Breast epithelium (tissue), 4 donors: ENCODE results near the gene GIMAP5. TPM values are rescaled to one million over a fixed set of nuclear protein-coding genes. Genes with fewer than 3 reads are reported as not detected.

Experiments used
- DNase-seq, 2 donors: peaks; one replicate each; pipeline ENCODE4 v3.0.0-alpha.2; 2019; ENCODE audit warnings: low spot score in 2 of 2
- H3K27ac ChIP-seq, 2 donors: fragments of 200-600 bp; sonication (generic) in 1 of 2; one replicate each; pipeline ENCODE4 v1.5.1; 2016 to 2019; ENCODE audit warnings: mild to moderate bottlenecking in 1 of 2
- H3K27me3 ChIP-seq, 2 donors: fragments of 200-600 bp; sonication (generic) in 1 of 2; one replicate each; pipeline versions ENCODE4 v1.5.1 to v1.6.0; 2017 to 2019; ENCODE audit warnings: control low read depth in 1 of 2, mild to moderate bottlenecking in 1 of 2
- H3K36me3 ChIP-seq: fragments of 200-600 bp; one replicate; pipeline ENCODE4 v1.5.1; 2019
- H3K4me1 ChIP-seq, 2 donors: fragments of 200-600 bp; sonication (generic); one replicate each; pipeline ENCODE4 v1.5.1; 2016 to 2019; ENCODE audit warnings: control low read depth in 1 of 2
- H3K4me3 ChIP-seq, 3 donors: fragments of 200-600 bp; sonication (generic); 1 replicate in 2 of 3; 2 replicates in 1 of 3; pipeline ENCODE4 v1.5.1; 2016 to 2019; ENCODE audit warnings: mild to moderate bottlenecking in 3 of 3, moderate library complexity in 2 of 3
- H3K9me3 ChIP-seq, 2 donors: fragments of 200-600 bp; sonication (generic) in 1 of 2; one replicate each; pipeline ENCODE4 v1.5.1; 2016 to 2019; ENCODE audit warnings: control low read depth in 1 of 2
- POLR2A ChIP-seq: fragments of 450-650 bp; IDR thresholded peaks from one replicate; pipeline ENCODE4 v1.6.1; 2016; ENCODE audit warnings: antibody characterized with exemption, mild to moderate bottlenecking, moderate library complexity
- POLR2AphosphoS5 ChIP-seq, 3 donors: sonication (generic); formaldehyde crosslinking; IDR thresholded peaks; one replicate each; pipeline ENCODE4 v1.6.1; 2017; ENCODE audit warnings: antibody characterized with exemption in 3 of 3
- intact Hi-C: fragments of 100-400 bp; cut with DNase I; formaldehyde crosslinking; loops from one replicate; pipeline ENCODE4 v1.15.1; 2023; ENCODE audit warnings: low total_unique reads
- total RNA-seq, 3 donors: library from RNA; depleted of rRNA; stranded (reverse); fragments of >200 nt; gene quantifications; one replicate each; pipeline ENCODE4 v1.1.0, GENCODE V29; 2016
- TF ChIP-seq, protein P1 (sequence below), 3 donors: fragments of 450-650 bp; IDR thresholded peaks; one replicate each; pipeline ENCODE4 v1.5.1; 2016 to 2017; ENCODE audit warnings: antibody characterized with exemption in 3 of 3, mild to moderate bottlenecking in 3 of 3, moderate library complexity in 3 of 3

GIMAP5 gene
- total RNA-seq, 3 donors from 2014 or later, result 18.7 to 36.0 (median 30.5) TPM

DNA sequence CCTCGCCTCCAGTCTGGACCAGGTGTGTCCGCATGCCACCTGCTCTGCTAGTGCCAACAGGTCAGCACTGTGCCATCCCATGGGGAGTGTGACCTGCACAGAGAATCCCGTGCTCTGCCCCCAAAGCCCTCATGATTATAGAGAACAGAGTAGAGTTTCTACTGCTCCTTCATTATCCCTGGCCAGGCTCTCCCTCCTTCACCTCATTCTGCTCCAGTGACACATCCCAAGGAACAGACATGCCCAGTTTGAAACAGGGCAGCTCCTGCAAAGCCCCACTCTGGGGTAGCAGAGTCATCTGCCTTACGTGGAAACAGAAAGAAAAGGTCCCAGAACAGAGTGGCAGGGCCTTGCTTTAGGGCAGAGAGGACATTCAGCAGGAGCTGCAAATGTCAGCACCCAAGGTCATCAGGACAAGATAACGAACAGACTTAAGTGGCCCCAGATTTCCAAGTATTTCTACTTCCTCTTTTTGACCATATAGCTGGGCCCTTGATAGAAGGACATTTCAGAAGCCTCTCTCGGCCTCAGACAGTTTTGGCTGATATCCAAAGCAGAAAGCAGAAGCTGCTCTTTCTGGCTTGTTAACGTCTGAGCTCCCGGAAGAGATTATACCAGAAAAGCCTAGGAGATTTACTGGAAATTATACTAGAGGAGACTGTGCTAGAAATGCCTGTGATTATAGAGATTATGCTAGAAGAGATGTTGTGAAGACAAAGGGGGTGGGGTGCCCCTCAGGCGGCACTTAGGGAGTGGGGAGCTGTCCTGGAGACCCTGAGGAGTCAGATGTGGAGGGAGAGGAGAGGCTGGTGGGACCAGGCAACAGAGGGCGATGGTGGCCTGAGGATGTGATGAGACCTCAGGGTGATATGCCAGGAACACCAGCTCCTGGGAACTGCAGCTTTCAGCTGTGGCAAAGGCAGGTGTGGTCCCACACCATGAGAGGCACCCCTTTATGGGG is 50.4 kb downstream of the GIMAP5 start:
- H3K27me3 ChIP-seq, result no peaks in the 10 kb centered on the region

DNA sequence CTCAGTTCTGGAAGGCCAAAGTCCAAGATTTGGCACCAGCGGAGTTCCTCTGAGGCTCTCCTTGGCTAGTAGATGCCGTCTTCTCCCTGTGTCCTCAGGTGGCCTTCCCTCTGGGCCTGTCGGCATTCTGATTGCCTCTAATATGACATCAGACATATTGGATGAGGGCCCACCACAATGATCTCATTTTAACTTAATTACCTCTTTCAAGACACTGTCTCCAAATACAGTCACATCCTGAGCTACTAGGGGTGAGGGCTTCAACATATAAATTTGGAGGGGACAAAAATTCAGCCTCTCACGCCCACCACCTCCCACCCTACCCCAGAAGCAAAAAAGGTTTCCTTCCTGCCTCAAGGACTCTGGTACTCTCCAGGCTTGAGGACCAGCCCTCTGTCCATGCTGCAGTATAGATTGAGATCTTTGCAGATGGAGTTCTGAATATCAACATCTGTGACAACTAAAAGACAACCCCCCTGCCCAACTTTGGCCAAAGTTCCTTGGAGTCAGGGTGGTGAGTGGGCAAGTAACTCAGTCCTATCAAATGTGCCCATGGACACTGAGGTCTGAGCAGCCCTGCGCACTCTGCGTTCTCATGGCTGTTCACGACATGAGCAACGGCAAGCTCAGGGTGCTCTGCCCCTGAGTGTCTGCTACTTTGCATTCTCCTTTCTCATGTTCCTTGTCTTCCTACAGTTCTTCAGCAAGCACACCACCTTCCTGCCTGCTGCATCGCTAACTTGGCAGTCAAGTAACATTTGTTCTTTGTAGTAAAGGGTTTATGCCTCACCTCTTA is 51.5 kb downstream of the GIMAP5 start:
- H3K27me3 ChIP-seq, result no peaks in the 10 kb centered on the region
- peak overlapping the region; percentile 75 to 90 for H3K27ac ChIP-seq
- no peak for DNase-seq
- H3K4me3 ChIP-seq, result no peak overlapping the region
- TF ChIP-seq, protein P1, sequence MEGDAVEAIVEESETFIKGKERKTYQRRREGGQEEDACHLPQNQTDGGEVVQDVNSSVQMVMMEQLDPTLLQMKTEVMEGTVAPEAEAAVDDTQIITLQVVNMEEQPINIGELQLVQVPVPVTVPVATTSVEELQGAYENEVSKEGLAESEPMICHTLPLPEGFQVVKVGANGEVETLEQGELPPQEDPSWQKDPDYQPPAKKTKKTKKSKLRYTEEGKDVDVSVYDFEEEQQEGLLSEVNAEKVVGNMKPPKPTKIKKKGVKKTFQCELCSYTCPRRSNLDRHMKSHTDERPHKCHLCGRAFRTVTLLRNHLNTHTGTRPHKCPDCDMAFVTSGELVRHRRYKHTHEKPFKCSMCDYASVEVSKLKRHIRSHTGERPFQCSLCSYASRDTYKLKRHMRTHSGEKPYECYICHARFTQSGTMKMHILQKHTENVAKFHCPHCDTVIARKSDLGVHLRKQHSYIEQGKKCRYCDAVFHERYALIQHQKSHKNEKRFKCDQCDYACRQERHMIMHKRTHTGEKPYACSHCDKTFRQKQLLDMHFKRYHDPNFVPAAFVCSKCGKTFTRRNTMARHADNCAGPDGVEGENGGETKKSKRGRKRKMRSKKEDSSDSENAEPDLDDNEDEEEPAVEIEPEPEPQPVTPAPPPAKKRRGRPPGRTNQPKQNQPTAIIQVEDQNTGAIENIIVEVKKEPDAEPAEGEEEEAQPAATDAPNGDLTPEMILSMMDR (IDR thresholded peaks at IDR 0.05), result no peak
- TF ChIP-seq POLR2AphosphoS5 (IDR thresholded peaks at IDR 0.05), result peak in 1 of 3 donors; percentile 23
- intact Hi-C loops, result no loop called here
- H3K36me3 ChIP-seq, result no peaks in the 10 kb centered on the region
- H3K4me1 ChIP-seq, result no peaks in the 10 kb centered on the region
- no peaks in the 10 kb centered on the region for H3K9me3 ChIP-seq

More for the DNA sequence above, 50.4 kb downstream of the GIMAP5 start:
- H3K4me3 ChIP-seq, result no peak overlapping the region
- no peak for DNase-seq
- H3K36me3 ChIP-seq, result no peaks in the 10 kb centered on the region
- peak overlapping the region; percentile 75 to 90 for H3K27ac ChIP-seq
- H3K4me1 ChIP-seq, result no peaks in the 10 kb centered on the region
- TF ChIP-seq, protein P1 (IDR thresholded peaks at IDR 0.05), result no peak
- TF ChIP-seq POLR2A, result no peak
- TF ChIP-seq POLR2AphosphoS5 (IDR thresholded peaks at IDR 0.05), result no peak
- intact Hi-C loops, result no loop called here
- no peaks in the 10 kb centered on the region for H3K9me3 ChIP-seq

DNA sequence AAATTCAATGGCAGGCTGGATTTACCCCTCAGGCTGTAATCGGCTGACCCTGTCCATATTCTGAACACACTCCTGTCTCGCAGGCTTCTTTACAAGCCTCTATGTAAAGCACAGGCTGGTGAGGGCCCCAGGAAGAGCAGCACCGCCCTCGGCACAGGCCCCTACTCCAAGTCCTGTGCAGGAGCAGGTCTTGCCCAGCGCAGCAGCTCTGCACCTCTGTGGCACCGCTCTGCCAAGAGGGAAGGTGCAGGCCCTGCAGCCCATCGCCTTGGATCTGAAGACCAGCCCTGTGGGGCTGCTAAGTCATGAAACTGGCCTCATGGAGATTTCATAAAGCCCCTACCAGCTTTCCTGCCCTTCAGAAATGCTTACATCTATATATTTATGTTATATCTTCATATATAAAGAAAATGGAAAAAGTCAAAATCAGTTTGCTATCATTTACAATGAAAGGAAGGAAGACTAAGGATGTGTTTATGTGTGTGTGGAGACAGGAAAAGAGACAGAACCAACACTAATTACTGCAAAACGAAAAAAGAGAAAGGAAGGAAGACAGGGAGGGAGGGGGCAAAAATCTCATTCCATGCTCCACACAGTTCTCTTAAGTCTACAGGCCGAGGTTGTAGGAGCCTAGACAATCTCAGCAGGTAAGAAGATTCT is 53.3 kb downstream of the GIMAP5 start:
- H3K9me3 ChIP-seq, result no peaks in the 10 kb centered on the region
- no peak overlapping the region for H3K27ac ChIP-seq
- H3K27me3 ChIP-seq, result no peaks in the 10 kb centered on the region
- no peaks in the 10 kb centered on the region for H3K4me1 ChIP-seq
- H3K4me3 ChIP-seq, result no peak overlapping the region
- DNase-seq, result no peak
- intact Hi-C loops, result loop anchor here (10.0 kb wide), 1 partner anchor 384 kb away; no protein-coding TSS in a partner anchor
- no peak for TF ChIP-seq POLR2A
- no peak for TF ChIP-seq POLR2AphosphoS5 (IDR thresholded peaks at IDR 0.05)
- H3K36me3 ChIP-seq, result no peaks in the 10 kb centered on the region

DNA sequence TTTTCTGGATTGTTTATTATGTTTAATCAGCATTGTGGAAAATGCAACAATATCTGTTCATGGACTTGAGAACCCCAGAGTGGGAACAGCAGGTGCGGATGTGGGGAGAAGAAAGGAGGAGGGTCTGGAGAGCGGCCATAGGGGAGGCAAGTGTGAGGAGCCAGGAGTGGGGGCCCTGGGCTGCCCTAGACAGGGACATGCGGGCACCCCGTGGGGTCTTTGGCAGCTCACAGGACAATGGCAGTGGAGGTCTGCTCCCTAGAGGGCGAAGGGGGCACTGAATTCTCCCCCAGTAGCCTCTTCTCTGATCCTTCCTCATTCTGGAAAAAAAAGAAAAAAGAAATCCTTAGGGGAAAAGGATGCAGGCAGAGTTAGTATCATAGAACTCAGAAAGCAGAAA is 54.1 kb downstream of the GIMAP5 start:
- Histone ChIP-seq H3K9me3 (no peaks in the 10 kb centered on the region), H3K4me1 (no peaks in the 10 kb centered on the region), H3K36me3 (no peaks in the 10 kb centered on the region), H3K27me3 (no peaks in the 10 kb centered on the region), H3K4me3 (no peak overlapping the region), H3K27ac (no peak overlapping the region)
- intact Hi-C loops, result loop anchor here (10.0 kb wide), 1 partner anchor 383 kb away; no protein-coding TSS in a partner anchor
- no peak for DNase-seq
- TF ChIP-seq, protein P1 (IDR thresholded peaks at IDR 0.05), result no peak
- TF ChIP-seq POLR2AphosphoS5 (IDR thresholded peaks at IDR 0.05) (no peak), POLR2A (no peak)

DNA sequence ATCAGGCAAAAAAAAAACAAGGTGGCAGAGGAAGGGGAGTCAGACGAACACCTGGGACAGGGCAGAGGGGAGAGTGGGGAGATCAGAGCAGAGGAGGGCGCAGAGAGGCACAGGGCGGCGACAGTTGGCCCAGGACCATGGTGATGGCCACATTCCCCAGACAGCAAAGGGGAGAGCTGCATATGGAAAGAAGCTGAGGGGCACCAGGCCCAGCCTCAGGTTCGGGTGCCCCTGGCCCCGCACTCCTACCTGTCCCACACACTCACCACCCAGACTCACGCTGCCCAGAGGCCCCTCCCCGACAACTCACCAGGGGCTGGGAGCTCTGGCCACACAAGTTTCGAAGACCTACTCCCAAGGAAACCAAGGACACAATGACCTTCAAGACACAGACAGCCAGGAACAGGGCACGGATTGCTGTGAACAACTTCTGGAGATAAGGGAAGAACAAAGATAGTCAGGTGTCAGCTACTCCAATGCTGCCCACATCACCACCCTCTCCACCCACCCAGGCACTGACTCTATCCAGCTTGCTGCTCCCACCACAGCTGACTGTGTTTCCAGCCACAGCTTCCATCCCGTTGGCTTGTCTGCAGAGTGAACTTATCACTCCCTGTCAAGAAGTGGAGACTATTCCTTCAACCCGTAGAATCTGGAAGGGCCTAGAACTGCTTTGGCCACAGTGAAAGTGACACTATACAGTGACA is 54.7 kb downstream of the GIMAP5 start:
- Histone ChIP-seq H3K27me3 (no peaks in the 10 kb centered on the region), H3K4me3 (no peak overlapping the region), H3K9me3 (no peaks in the 10 kb centered on the region), H3K36me3 (no peaks in the 10 kb centered on the region), H3K4me1 (no peaks in the 10 kb centered on the region), H3K27ac (peak overlapping the region in 1 of 2 donors; percentile 19)
- intact Hi-C loops, result loop anchor here (10.0 kb wide), 1 partner anchor 383 kb away; no protein-coding TSS in a partner anchor
- TF ChIP-seq, protein P1 (IDR thresholded peaks at IDR 0.05), result no peak
- TF ChIP-seq POLR2A (no peak), POLR2AphosphoS5 (IDR thresholded peaks at IDR 0.05) (no peak)
- no peak for DNase-seq
